GM19035 (cell line): ENCODE results near the gene CLMP.
"Not testable (repeated sequence)": the region's sequence is repeated elsewhere in the genome, so short reads cannot be mapped to it uniquely, and the experiment has no call there.

ENCODE experiments used
- ATAC-seq: cut with Tn5 transposase; IDR thresholded peaks from one replicate; pipeline ENCODE4 v1.9.1; 2021; ENCODE audit not compliant: unreplicated experiment

The CLMP gene

DNA sequence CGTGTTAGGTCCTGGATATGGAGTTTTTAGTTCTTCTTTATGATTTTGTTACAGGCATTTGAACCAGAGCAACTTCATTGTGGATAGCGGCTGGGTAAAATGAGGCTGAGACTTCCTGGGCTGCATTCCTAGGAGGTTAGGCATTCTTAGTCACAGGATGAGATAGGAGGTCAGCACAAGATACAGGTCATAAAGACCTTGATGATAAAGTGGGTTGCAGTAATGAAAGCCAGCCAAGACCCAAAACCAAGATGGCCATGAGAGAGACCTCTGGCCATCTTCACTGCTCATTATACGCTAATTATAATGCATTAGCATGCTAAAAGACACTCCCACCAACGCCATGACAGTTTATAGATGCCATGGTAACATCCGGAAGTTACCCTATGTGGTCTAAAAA is 23.4 kb upstream of the CLMP start:
- no peak for ATAC-seq

DNA sequence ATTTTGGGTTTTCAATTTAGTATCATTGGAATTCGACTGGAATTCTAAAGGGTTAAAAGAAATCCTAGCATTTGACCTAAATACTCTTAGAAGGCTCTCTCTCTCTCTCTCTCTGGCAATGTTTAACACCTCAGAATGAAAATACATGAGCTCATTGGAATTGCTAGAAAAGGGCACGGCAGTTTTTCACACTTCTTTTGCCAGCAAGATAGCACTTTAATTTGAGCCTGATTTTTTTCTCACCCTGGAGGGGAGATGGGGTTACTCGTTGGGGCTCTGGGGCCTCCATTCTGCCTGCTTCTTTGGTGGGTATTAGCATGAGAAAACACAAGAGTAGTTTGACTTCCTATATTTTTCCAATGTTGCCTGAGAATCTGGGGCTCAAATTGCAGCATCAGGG is 22.8 kb upstream of the CLMP start:
- no peak for ATAC-seq

DNA sequence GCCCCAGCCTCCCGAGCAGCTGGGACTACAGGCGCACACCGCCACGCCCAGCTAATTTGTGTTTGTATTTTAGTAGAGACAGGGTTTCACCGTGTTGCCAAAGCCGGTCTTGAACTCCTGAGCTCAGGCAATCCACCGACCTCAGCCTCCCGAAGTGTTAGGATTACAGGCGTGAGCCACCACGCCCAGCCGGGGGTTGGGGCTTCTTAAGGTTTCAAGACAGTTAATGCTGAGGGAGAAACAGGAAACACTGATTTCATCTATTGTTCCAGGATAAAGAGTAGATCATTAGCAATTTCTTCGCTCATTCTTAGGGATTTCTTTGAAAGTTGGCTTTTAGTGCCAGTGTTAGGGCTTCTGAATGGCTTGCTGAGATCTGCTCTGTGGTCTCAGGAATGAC is 21.2 kb upstream of the CLMP start:
- ATAC-seq = no peak

DNA sequence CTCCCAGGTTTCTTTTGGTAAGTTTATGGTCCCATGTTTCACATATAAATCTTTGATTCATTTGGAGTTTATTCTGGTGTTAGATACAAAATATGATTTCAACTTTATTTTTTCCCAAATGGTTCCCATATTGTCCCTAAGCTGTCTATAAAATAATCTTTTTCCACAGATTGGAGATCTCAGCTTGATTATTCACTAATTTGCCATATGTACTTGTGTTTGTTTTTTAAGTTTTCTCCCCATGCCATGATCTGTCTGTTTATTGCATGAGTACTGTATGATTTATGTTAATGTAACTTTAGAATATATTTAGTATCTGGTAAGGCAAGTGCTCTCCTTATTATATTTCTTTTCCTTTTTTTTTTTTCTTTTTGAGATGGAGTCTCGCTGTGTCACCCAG is 19.9 kb upstream of the CLMP start:
- ATAC-seq = no peak

DNA sequence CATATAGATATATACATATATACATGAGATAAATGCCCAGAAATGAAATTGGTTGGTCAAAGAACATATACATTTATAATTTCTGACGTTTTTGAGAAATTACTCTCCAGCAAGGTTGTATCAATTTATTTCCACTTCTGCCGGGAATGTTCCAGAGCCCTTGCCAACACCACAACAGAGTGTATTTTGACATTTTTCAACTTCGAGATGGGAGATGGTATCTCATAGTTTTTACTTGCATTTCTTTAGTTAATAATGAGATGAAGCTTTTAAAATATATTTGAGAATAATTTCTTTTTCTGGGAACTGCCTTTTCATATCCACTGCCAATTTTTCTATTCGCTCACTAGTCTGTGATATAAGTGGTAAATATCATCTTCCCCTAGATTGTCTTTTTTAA is 19.3 kb upstream of the CLMP start:
- ATAC-seq = no peak

DNA sequence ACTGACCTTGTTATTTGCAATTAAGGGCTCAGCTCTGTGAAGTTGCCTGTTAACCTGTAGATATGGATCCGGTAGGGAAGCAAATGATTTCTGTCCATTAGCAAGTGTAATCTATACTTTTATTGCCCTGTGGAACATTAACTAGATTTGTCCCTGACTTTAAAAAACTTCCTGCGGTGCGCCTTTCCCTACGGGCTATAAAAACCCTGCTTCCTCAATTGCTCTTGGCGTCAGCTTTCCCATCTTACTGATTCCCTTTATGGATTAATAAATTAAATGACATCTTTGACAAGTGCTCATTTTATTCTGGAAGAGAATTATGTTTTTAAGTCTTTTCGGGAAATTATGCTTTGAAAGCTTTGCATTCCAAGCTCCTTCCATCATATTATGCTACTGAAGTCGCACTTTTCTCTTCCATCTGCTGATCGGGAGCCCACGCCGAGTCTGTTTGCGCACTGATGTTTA is 18.3 kb upstream of the CLMP start:
- ATAC-seq = no peak

DNA sequence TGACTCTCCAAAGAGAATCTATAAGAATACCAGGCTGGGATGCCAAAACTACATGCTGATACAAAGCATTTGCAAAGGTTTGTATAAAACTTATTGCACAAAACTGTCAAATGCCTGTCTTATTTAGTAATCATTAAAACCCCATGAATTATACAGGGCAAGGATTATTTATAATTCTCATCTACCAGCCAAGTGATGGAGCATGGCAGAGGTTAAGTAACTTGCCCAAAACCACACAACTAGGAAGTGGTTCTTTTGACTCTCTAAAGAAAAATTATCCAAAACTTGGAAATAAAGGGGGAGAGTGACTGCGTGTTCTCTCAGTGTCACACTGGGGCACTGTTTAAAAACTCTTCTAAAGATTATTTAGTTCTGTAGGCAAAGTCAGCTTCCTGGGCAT is 17.4 kb upstream of the CLMP start:
- ATAC-seq = no peak

DNA sequence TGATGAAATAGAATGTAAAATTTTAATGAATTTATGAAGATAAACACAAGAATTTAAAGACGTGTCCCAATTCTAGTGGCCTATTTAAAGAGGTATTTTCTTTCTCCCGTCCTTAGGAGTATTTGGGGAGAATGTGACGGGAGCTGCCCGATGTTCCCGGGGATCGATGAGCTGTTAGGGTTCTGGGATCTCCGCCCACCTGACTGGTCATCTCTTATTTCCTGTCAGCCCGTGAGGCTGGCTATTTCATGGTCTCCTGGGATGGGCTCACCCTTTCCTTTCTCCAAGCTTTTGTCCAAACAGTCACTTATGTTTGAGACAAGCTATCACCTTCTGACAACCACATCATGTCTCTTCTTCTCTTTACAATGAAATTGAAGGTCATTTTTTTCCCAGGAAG is 16.9 kb upstream of the CLMP start:
- ATAC-seq = no peak

DNA sequence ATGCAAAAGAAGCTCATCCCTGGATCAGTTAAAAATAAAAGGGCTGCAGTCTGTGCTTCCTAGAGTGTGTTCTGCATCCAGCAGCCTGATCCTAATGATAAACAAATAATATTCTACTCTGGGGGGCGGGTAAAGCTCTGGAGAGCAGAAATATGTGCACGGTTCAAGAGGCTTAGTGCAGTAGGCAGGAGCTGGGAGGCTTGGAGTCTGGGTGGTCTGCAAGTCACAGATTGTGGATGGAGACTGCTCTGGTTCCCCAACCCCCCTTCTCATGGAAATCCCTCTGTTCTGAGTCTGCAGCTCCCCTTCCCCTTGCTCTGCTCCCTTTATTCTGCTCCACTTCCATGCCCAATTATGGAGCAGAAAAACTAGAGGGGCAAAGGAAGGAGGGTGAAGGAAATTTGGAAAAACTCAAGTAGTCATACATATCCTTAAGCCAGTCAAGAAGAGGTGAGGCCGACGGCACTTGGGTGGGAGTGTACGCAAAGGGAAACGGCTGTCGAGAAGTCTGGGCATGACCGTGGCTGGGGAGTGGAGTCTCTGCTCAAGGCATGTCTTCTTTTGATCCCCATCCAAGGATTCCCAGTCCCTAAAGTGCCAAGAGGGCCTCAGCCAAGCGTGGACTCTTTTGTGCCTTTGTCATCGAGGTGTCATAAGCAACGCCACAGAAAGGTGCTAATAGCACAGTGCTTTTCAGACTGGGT is 16.3 kb upstream of the CLMP start:
- no peak for ATAC-seq

DNA sequence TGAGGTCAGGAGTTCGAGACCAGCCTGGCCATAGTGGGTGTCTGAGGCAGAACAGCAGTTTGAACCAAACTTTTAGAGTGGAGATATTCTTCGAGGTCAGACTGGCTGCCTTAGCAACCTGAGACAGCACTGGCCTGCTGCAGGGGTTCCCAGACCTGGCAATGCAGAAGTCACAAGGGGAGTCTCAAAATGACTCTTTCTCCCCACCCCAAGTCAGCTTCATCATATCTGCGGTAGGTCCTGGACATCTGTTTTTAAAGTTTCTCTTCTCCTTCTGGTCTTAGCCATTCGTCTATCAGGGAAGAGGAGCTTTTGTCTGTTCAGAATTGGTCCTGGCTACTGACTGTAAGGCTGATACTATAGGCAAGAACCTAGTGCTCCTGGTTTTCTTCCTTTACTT is 14.5 kb upstream of the CLMP start:
- no peak for ATAC-seq

DNA sequence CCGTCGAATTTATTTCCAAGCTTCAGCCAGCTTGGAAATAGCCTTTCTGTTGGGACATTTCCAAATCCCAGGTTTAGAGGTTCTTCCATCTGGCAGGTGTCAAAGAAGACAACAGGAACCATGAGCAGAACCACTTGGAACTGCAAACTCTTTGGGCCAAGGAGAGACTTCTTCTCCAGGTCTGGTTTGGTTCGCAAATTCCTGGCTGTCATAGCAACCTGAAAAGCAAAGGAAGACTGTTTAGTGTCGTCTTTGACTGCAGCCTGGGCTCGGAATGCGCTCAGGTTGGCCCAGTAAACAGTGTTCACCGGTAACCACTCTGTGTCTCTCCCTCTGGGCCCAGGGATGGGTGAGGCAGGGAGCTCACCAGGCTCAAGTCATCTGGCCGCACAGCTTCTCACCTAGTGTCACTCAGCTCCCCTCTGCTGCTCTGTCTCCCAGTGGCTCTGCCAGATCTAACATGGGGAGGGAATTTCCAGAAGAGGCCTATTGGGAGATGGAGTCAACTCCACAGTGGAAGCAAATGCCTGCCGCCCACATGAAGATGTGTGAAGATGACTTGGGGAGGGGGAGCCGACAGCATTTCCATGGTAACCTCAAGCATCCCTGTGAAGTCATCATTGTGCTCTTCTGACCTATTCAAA is 11.9 kb upstream of the CLMP start:
- no peak for ATAC-seq

DNA sequence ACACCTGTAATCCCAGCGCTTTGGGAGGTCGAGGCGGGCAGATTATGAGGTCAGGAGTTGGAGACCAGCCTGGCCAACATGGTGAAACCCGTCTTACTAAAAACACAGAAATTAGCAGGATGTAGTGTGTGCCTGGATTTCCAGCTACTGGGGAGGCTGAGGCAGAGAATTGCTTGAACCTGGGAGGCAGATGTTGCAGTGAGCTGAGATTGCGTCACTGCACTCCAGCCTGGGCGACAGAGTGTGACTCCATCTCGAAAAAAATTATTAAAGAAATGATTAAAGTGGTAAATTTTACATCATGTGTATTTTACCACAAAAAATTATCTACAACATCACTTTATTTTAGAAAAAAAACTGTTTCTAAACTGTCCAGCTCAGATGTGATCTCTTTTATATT is 11.0 kb upstream of the CLMP start:
- ATAC-seq = not testable (repeated sequence)

DNA sequence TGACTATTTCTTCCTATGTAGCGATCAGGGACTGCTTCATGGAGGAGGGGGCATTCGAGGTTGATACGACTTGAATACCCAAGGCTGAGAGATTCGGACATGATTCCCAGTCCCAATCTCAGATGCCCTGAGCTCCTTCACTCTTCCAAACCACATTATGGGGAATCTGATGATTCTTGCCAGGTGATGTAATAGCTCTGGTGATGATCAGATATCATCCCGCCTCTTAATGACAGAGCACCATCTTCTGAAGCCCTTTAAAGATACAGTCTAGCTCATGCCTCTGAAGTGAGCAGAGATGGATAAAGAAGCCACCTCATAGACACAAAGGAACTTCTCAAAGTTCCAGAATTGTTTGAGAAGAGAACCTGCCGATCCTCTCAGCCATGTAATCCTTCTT is 8.9 kb upstream of the CLMP start:
- ATAC-seq = no peak

DNA sequence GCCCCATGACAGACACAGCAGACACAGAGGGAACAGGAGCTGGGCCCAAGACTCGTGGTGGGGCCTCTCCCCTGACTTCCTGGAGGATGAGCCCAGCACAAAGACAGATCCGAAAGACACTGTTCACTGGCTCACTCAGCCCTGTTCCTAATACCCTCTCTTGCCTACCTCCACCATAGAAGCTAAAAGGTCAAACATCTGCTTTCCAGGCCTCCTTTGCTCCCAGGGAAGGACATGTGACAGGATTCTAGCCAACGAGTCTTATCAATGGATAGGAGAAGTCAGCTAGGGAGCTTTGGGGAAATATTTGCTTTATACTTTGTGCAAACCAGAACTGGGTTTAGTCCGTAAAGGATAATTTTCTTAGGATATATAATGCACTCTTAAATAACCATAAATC is 8.4 kb upstream of the CLMP start:
- ATAC-seq = no peak

DNA sequence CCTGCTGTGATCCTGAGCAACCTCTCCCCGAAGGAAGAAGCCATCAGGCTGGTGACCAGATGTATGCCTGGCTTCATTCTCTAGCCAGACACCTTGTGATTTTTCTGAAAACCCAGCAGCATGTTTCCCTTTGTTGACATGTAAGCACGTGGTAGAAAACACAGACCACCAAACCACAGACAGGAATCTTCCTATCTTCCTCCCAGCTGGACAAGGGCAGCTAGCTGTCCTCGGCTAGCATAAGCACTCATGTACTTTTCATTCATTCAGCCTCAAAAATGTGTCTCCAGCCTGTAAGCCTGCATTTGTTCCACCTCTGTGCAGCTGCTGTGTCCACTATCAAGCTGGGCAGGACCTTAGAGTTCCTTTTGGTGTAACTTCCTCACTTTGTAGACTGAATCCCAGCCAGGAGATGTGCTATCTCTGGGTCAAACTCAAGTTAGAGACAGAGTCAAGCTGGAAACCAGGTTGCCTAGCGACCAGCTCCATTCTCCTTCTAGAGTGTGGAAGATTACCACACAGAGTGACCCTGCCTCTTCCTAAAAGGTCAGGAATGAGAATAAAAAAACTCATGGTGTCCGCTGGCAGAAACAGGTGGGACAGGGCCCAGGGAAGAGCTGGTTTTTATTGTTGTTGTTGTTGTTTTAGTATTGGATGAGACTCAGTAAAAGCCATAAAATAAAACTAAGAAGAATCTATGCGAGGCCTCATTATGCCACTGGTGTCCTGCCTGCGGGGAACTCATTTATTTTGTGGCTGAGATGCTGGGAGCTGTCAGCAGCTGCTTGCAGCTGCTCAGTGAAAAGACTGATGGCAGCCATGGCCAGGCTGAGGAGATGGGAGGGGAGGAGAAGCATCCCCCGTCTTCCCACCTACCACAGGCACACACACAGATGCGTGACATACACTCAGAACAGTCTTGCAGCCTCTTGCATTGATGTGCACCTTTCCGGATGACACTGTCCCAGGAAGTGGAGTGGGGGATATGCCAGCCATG is 7.4 kb upstream of the CLMP start:
- no peak for ATAC-seq

DNA sequence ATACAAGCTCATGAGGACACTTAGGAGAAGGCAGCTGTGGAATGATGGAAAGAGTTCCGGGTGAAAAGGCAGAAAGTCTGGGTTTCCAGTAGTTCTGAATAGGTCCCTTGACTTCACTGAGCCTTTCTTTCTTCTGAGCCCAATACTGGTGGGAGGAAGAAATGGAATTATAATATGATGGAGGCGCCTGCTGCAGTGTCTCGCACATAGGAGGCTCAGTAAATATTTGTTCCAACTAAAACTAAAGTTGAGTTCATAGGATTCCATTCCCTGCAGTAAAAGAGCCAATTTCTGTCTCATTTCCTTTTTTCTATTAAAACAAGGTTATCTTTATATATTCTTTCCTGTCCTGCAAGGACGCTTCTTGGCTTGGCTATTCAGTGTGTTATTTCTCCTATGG is 5.2 kb upstream of the CLMP start:
- no peak for ATAC-seq

DNA sequence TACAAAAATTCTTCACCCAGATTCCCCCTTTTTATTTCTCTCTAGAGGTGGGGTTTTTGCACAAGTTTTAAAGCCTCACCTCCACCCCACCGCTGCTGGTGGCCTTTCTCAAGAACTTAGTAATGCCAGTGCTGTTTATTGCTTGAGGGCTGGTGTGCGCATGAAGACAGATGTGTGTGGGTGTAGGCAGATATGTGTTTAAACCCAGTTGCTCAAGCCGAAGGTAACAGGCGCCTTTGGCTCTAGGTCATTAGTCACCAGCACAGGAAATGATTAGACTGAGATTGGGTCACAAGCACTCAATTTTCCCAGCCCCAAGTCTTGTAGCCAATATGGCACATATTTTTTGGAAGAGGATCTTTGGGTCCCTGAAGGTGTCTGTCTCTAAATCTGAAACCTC is 2.7 kb upstream of the CLMP start:
- no peak for ATAC-seq

DNA sequence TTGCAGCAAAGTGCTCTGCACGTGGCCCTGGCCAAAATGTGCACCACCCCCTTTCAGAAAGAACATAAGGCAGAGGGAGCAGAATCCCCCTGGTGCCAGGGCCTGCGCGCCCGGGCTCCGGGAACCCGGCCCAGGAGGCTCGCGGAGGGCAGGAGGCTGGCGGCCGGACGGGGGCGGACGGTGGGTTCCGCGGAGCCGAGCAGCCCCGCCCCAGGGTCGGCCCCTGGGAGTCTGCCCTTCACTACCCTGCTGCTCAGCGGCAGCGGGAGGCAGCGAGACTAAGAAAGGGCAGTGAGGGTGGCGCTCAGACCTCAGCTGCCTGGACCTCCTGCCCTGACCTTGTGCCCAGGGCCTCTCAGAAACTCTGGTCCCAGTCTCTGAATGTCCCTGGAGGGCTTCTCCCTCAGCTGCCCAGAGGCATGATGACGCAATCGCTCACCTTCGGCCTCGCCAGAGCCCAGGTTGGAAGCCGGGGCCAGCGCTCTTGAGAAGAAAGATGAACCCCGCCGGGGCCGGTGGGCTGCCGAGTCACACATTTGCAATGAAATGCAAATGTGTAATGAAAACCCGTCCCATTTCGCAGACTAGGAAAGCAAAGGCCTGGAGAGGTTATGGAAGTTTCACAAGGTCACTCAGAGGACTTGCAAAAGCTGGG is 1.1 kb upstream of the CLMP start:
- ATAC-seq = no peak

DNA sequence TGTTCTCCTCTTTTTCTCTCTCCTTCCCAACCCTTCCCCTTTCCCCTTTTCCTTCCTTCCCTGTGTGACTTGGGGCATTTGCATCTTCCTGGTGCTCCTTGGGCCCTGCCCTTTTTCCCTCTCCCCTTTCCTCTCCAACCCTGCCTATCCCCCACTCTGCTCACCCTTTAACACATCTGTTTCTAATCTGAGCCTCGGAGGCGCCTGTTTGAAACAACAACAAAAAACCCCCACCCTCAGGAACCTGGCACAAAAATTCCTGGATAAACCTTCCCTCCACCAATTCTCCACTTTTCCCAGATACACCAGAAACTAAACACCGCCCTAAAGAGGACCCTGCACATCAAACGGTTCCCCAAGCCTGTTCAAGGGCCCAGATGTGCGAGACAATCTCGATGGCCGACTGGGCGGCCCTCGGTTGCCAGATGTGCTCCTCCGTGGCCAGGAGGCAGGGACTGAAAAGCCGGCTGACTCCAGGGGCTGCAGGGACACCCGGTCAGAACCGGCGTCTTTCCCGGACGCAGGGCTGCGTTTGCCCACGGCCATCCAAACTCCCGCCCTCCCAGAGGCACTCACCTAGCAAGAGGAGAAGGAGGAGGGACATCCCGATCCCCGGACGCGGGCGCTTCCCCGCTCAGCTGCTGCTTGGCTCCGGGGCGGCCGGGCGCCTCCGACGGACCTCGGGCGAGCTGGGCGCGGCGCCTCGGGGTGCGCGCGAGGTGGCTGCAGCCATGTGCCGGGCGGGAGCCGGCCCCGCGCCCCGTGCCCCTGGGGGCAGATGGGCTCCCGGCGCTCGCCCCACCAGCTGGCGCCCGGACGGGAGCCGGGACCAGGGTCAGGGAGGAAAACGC is 486 bp downstream of the CLMP start:
- no peak for ATAC-seq

DNA sequence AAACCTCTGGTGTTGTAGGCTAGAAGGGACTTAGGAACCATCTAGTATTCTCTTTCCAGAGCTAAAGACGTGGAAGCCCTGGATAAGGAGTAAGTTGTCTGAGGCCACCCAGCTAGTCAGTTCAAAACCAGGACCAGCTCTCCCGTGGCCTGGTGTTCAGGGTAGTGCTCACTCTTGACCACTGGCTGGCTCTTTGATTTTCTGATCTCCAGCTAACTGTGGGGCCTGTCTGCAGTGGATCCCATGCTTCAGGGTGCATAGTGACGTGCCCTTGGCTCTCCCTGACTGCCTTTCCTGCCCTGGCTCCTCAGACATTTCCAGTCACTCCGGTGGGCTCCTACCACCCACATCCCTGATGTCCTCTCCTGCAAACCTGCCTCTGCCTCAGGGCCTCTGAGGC is 1.3 kb downstream of the CLMP start:
- no peak for ATAC-seq
